Uterus (tissue), 4 donors: ENCODE measurements around the gene CPNE1. TPM values are rescaled to one million over a fixed set of nuclear protein-coding genes. Genes with fewer than 3 reads are reported as not detected.
"Not testable (repeated sequence)": the region's sequence is repeated elsewhere in the genome, so short reads cannot be mapped to it uniquely, and the experiment has no call there.

Source experiments
- DNase-seq, 2 donors: peaks; one replicate each; pipeline ENCODE4 v3.0.0-alpha.2; 2019 to 2020
- H3K27ac ChIP-seq, 2 donors: fragments of 200-600 bp; sonication (generic); 1 replicate in 1 of 2; 2 replicates in 1 of 2; pipeline ENCODE4 v1.5.1; 2016 to 2018
- H3K27me3 ChIP-seq, 2 donors: fragments of 200-600 bp; sonication (generic); one replicate each; pipeline ENCODE4 v1.5.1; 2018 to 2019; ENCODE audit warnings: control low read depth in 1 of 2
- H3K36me3 ChIP-seq, 2 donors: fragments of 200-600 bp; sonication (generic); one replicate each; pipeline ENCODE4 v1.5.1; 2019; ENCODE audit warnings: control low read depth in 1 of 2
- H3K4me1 ChIP-seq, 2 donors: fragments of 200-600 bp; sonication (generic); one replicate each; pipeline ENCODE4 v1.5.1; 2018 to 2019; ENCODE audit warnings: control low read depth in 1 of 2
- H3K4me3 ChIP-seq, 2 donors: fragments of 200-600 bp; sonication (generic); 1 replicate in 1 of 2; 2 replicates in 1 of 2; pipeline ENCODE4 v1.5.1; 2018 to 2019; ENCODE audit warnings: mild to moderate bottlenecking in 1 of 2
- H3K9me3 ChIP-seq, 2 donors: fragments of 200-600 bp; sonication (generic); one replicate each; pipeline ENCODE4 v1.5.1; 2019; ENCODE audit warnings: control low read depth in 1 of 2
- CTCF ChIP-seq, 4 experiments: fragments of 200-600 bp in 2 of 4; fragments of 450-650 bp in 2 of 4; sonication (generic) in 2 of 4; IDR thresholded peaks; one replicate each; pipeline ENCODE4 v1.5.1; 2016 to 2019; ENCODE audit warnings: antibody characterized with exemption in 4 of 4, mild to moderate bottlenecking in 2 of 4, moderate library complexity in 1 of 4
- POLR2A ChIP-seq, 2 donors: fragments of 450-650 bp; IDR thresholded peaks; one replicate each; pipeline ENCODE4 v1.6.1; 2016; ENCODE audit warnings: antibody characterized with exemption in 2 of 2, mild to moderate bottlenecking in 1 of 2, moderate library complexity in 1 of 2
- intact Hi-C: fragments of 100-400 bp; cut with DNase I; formaldehyde crosslinking; loops from one replicate; pipeline ENCODE4 v1.15.1; 2023; ENCODE audit warnings: low total_unique reads
- total RNA-seq, 4 donors: library from RNA; depleted of rRNA in 3 of 4; stranded (reverse); fragments of >200 nt in 3 of 4; gene quantifications; one replicate each; pipeline versions ENCODE4 v1.1.0 to v1.2.4, GENCODE V29; 2014 to 2023
- donor health status: DM: yes; HTN: yes; CAD: no.

CPNE1 gene
- total RNA-seq = 100 to 1,000 TPM in 3 of 4 donors, 10 to 100 TPM in 1; 86.8 to 295 (median 142) TPM

GRCh38 chr20:35664466-35665206 lies at the start of gene CPNE1, which contains the start of gene RBM12:
TSS of gene CPNE1 (minus strand) at chr20:35664900. CDS start at chr20:35632923, 31,977 bp downstream.
TSS of gene RBM12 (minus strand) at chr20:35664900. CDS start at chr20:35655322, 9,578 bp downstream.
- Histone ChIP-seq H3K4me3 (peak within 1 kb of the TSS; percentile 71 to 85), H3K36me3 (no peaks in the 10 kb centered on the region), H3K9me3 (no peaks in the 10 kb centered on the region), H3K4me1 (peaks cover 0 to 6% of the 10 kb centered on the region in 2 donors), H3K27ac (peak within 1 kb of the TSS; percentile 96), H3K27me3 (no peaks in the 10 kb centered on the region)
- TF ChIP-seq CTCF (IDR thresholded peaks at IDR 0.05) (peak in 2 of 4 experiments; percentile 14 to 20), POLR2A (IDR thresholded peaks at IDR 0.05) (peak; percentile 95 to 96)
- intact Hi-C loops = no loop called here
- DNase-seq = peak; percentile 91 to 94

- peaks cover 0 to 8% of the 10 kb centered on the region in 2 donors for H3K4me1 ChIP-seq
- no peak for DNase-seq
- intact Hi-C loops = no loop called here
- H3K36me3 ChIP-seq = no peaks in the 10 kb centered on the region
- no peak for TF ChIP-seq POLR2A (IDR thresholded peaks at IDR 0.05)
- TF ChIP-seq CTCF (IDR thresholded peaks at IDR 0.05) = no peak
- H3K27ac ChIP-seq = no peak overlapping the region
- H3K9me3 ChIP-seq = no peaks in the 10 kb centered on the region
- no peaks in the 10 kb centered on the region for H3K27me3 ChIP-seq
- H3K4me3 ChIP-seq = no peak overlapping the region
Observed at GRCh38 chr20:35714127-35714526, 49.4 kb upstream of the CPNE1 start.

- H3K36me3 ChIP-seq, intact Hi-C loops, DNase-seq, H3K4me1 ChIP-seq, H3K9me3 ChIP-seq, H3K27ac ChIP-seq, H3K4me3 ChIP-seq, H3K27me3 ChIP-seq: not testable (repeated sequence)
Observed at GRCh38 chr20:35713120-35713519, 48.4 kb upstream of the CPNE1 start.

- Histone ChIP-seq H3K36me3 (no peaks in the 10 kb centered on the region), H3K4me3 (no peak overlapping the region), H3K4me1 (peaks cover 0 to 8% of the 10 kb centered on the region in 2 donors), H3K9me3 (no peaks in the 10 kb centered on the region), H3K27ac (no peak overlapping the region), H3K27me3 (no peaks in the 10 kb centered on the region)
- DNase-seq = no peak
- TF ChIP-seq POLR2A (IDR thresholded peaks at IDR 0.05) = no peak
- TF ChIP-seq CTCF (IDR thresholded peaks at IDR 0.05) = no peak
- intact Hi-C loops = no loop called here
Observed at GRCh38 chr20:35711588-35712209, 47.0 kb upstream of the CPNE1 start.

GRCh38 chr20:35710884-35711587 lies 46.3 kb upstream of the CPNE1 start:
- intact Hi-C loops = no loop called here

More at GRCh38 chr20:35710884-35711587, 46.3 kb upstream of the CPNE1 start:
- Histone ChIP-seq H3K27me3 (no peaks in the 10 kb centered on the region), H3K4me1 (peaks cover 0 to 8% of the 10 kb centered on the region in 2 donors), H3K9me3 (no peaks in the 10 kb centered on the region), H3K27ac (no peak overlapping the region), H3K4me3 (no peak overlapping the region), H3K36me3 (no peaks in the 10 kb centered on the region)
- no peak for DNase-seq
- TF ChIP-seq CTCF (IDR thresholded peaks at IDR 0.05) (no peak), POLR2A (IDR thresholded peaks at IDR 0.05) (no peak)
